Lung (tissue), 12 donors: ENCODE measurements around the gene HOTAIR. TPM values are rescaled to one million over a fixed set of nuclear protein-coding genes. Genes with fewer than 3 reads are reported as not detected.

Experiments
- ATAC-seq: fragments of 200-7000 bp; cut with Tn5 transposase; one replicate; pipeline ENCODE4 v1.9.1; 2020; ENCODE audit warnings: moderate number of reproducible peaks; ENCODE audit not compliant: insufficient read depth, low FRiP score
- DNase-seq, 3 donors: peaks; one replicate each; pipeline ENCODE4 v3.0.0-alpha.2; 2013 to 2017
- H3K27ac ChIP-seq, 2 donors: one replicate each; pipeline ENCODE4 v1.5.1; 2013; ENCODE audit warnings: mild to moderate bottlenecking in 2 of 2, moderate library complexity in 2 of 2, control low read depth in 1 of 2, inconsistent platforms in 1 of 2, low read depth in 1 of 2, low read length in 1 of 2
- H3K27me3 ChIP-seq, 3 donors: one replicate each; pipeline ENCODE4 v1.5.1; 2013; ENCODE audit warnings: low read length in 2 of 3; ENCODE audit not compliant: control insufficient read depth in 3 of 3, insufficient read depth in 3 of 3
- H3K36me3 ChIP-seq, 4 donors: one replicate each; pipeline ENCODE4 v1.5.1; 2013; ENCODE audit warnings: low read length in 4 of 4, mild to moderate bottlenecking in 1 of 4, moderate library complexity in 1 of 4; ENCODE audit not compliant: control insufficient read depth in 4 of 4, insufficient read depth in 4 of 4
- H3K4me1 ChIP-seq, 5 donors: one replicate each; pipeline ENCODE4 v1.5.1; 2013; ENCODE audit warnings: low read length in 5 of 5, mild to moderate bottlenecking in 2 of 5, moderate library complexity in 1 of 5; ENCODE audit not compliant: control insufficient read depth in 5 of 5, insufficient read depth in 5 of 5
- H3K4me3 ChIP-seq: one replicate; pipeline ENCODE4 v1.5.1; 2013; ENCODE audit warnings: mild to moderate bottlenecking, control low read depth, moderate library complexity
- H3K9ac ChIP-seq, 2 donors: one replicate each; pipeline ENCODE4 v1.5.1; 2013; ENCODE audit warnings: low read length in 2 of 2, control low read depth in 1 of 2; ENCODE audit not compliant: insufficient read depth in 1 of 2
- H3K9me3 ChIP-seq, 4 donors: one replicate each; pipeline ENCODE4 v1.5.1; 2013; ENCODE audit warnings: low read length in 3 of 4, mild to moderate bottlenecking in 1 of 4, moderate library complexity in 1 of 4; ENCODE audit not compliant: control insufficient read depth in 4 of 4, insufficient read depth in 3 of 4
- CTCF ChIP-seq: IDR thresholded peaks from 2 replicates; pipeline ENCODE4 v1.5.1; 2012; ENCODE audit warnings: mild to moderate bottlenecking; ENCODE audit errors: control extremely low read depth, extremely low read depth
- WGBS, 2 donors: extraction: QIAGEN DNeasy Blood & Tissue Kit; methylation state at CpG; one replicate each; pipeline ENCODE4 v1.1.7; 2013; 5-methylcytosine and 5-hydroxymethylcytosine counted together
- polyA plus RNA-seq, 2 donors: library from polyadenylated mRNA; stranded (reverse); fragments of 200-250 nt; gene quantifications; one replicate each; pipeline ENCODE4 v1.2.1, GENCODE V29; 2013
- total RNA-seq, 2 donors: library from RNA; depleted of rRNA in 1 of 2; stranded (reverse); fragments of >200 nt in 1 of 2; gene quantifications; one replicate each; pipeline ENCODE4 v1.2.1, GENCODE V29; 2014 to 2021
- donor health status: control.
- donor health status: control.
- donor health status: Bipolar disorder and iron deficiency.
- donor health status: healthy.
- donor health status: DM: yes; HTN: yes; CAD: no.

The HOTAIR gene
- total and polyA plus RNA-seq, 4 donors: 0.15 TPM; not detected in 3

- WGBS, 2 donors: 2 to 5% methylated on average over 16 to 25 of the region's 25 CpGs
- Histone ChIP-seq H3K36me3 (no peaks in the 10 kb centered on the region), H3K9me3 (peaks cover 0 to 23% (median 0%) of the 10 kb centered on the region in 4 donors), H3K4me1 (peaks cover 0 to 16% (median 4%) of the 10 kb centered on the region in 5 donors), H3K9ac (no peak overlapping the region), H3K27ac (no peak overlapping the region), H3K27me3 (peaks cover 43 to 98% (median 86%) of the 10 kb centered on the region in 3 donors), H3K4me3 (no peak overlapping the region)
- TF ChIP-seq CTCF: no peak
- DNase-seq (no peak), ATAC-seq (no peak)
Measured at GRCh38 chr12:53975064-53975471, 314 bp upstream of the HOTAIR start.

GRCh38 chr12:53973236-53974042 is 1.3 kb downstream of the HOTAIR start:
- Histone ChIP-seq H3K4me1 (peaks cover 0 to 16% (median 4%) of the 10 kb centered on the region in 5 donors), H3K9me3 (peaks cover 0 to 17% (median 0%) of the 10 kb centered on the region in 4 donors), H3K27ac (no peak overlapping the region), H3K36me3 (no peaks in the 10 kb centered on the region), H3K4me3 (no peak overlapping the region), H3K9ac (no peak overlapping the region), H3K27me3 (peaks cover 40 to 98% (median 86%) of the 10 kb centered on the region in 3 donors)
- TF ChIP-seq CTCF: no peak
- DNase-seq: no peak
- ATAC-seq: no peak
- WGBS, 2 donors: 2 to 4% methylated on average over 68 to 71 of the region's 71 CpGs

- no peak within 1 kb of the TSS for H3K27ac ChIP-seq
- no peak for DNase-seq
- 6 to 10% methylated on average over 21 of the region's 21 CpGs for WGBS, 2 donors
- H3K9me3 ChIP-seq: peaks cover 0 to 16% (median 0%) of the 10 kb centered on the region in 4 donors
- H3K4me3 ChIP-seq: no peak within 1 kb of the TSS
- no peak for ATAC-seq
- H3K36me3 ChIP-seq: no peaks in the 10 kb centered on the region
- no peak within 1 kb of the TSS for H3K9ac ChIP-seq
- peaks cover 0 to 16% (median 4%) of the 10 kb centered on the region in 5 donors for H3K4me1 ChIP-seq
- no peak for TF ChIP-seq CTCF
- peaks cover 41 to 98% (median 87%) of the 10 kb centered on the region in 3 donors for H3K27me3 ChIP-seq
Measured at GRCh38 chr12:53972722-53973235, 2.0 kb downstream of the HOTAIR start, which contains the start of gene HOXC11. Gene HOXC11 (plus strand): TSS chr12:53973126. CDS start chr12:53973242, 116 bp downstream.
